Measurements from ENCODE around the gene LMF1. TPM values are rescaled to one million over a fixed set of nuclear protein-coding genes. Genes with fewer than 3 reads are reported as not detected.

LMF1 gene
- total RNA-seq, 1 donor from 2014 or later, result 16.0 TPM

DNA sequence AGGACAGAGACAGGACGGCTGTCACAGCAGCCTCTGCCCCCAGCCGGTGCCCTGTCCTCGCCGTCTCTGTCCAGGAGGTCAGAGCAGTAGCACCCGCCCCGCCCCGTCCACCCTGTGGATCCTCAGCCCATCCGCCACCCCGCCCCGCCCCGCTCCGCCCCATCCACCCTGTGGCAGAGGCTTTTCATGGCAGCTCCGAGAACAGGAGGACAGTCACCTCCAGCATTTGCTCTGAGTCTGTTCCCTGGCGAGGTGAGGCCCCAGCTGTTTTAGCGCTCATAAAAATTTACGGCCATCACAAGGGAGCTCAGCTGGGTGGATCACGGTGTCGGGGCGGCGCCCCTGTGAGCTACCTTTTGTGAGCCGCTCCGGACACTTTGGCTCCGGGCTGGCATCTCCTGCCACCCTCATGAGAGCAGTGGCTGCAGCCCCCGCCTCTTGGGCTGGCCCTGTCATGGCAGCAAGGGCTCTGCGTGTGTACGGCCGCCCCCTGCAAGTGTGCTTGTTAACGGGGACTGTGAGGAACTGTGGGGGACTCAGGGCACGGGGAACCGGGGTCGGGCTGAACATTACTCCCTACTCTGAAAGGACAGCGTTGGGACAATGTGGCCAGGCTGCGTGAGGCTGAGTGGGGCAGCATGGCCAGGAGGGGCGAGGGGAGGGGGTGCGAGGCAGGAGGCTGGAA, 138.0 kb downstream of the LMF1 start:
- Mint-ChIP-seq H3K9me3 (peaks cover 3% of the 10 kb centered on the region), H3K4me3 (no peak overlapping the region), H3K36me3 (ENCODE audit: low read depth) (peaks cover 4% of the 10 kb centered on the region), H3K4me1 (no peaks in the 10 kb centered on the region), H3K27ac (ENCODE audit: unreplicated experiment) (no peak overlapping the region), H3K27me3 (ENCODE audit: low read depth) (peaks cover 9% of the 10 kb centered on the region)
- DNase-seq (ENCODE audit: low read depth, low spot score), result no peak
- no peak for TF ChIP-seq CTCF (conservative IDR thresholded peaks at IDR 0.05)

GRCh38 chr16:831571-832413, 139.0 kb downstream of the LMF1 start:
- no peak for TF ChIP-seq CTCF (conservative IDR thresholded peaks at IDR 0.05)
- no peak for DNase-seq (ENCODE audit: low read depth, low spot score)
- Mint-ChIP-seq H3K36me3 (ENCODE audit: low read depth) (peaks cover 4% of the 10 kb centered on the region), H3K27ac (ENCODE audit: unreplicated experiment) (no peak overlapping the region), H3K4me3 (no peak overlapping the region), H3K4me1 (no peaks in the 10 kb centered on the region), H3K9me3 (peaks cover 3% of the 10 kb centered on the region), H3K27me3 (ENCODE audit: low read depth) (peaks cover 11% of the 10 kb centered on the region)

DNA sequence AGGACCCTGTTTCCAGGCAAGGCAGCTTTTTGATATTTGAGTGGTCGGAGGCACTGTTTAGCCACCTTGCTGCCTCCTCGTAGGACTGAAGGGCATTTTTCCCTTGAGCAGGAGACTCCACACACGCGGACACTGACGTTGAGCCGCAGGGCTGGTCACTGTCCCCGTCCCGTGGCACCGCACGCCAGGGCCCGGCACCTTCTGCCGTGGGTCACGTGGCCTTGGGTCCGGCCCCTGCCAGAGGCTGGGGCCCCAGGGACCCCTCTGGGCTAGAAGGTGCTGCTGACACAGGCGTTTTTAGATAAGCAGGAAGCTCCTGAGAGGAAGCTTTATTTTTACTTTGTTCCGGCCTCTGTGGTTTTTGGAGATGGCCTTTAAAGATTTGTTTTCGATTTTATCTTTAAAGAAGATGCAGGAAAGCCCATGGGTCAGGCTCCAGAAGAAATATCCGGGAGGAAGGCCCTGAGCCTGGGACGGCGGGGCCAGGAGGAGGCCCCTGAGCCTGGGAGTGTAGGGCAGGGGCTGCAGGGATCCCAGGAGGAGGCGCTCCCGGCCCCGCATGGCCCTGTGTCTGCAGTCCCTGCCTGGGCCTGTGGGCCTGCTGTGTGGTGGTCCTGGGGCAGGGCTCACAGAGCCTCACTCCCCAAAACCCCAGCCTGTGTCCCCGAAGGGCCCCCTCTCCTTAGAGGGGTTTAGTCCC, 139.8 kb downstream of the LMF1 start:
- no peak for DNase-seq (ENCODE audit: low read depth, low spot score)
- TF ChIP-seq CTCF (conservative IDR thresholded peaks at IDR 0.05), result no peak
- Mint-ChIP-seq H3K4me1 (no peaks in the 10 kb centered on the region), H3K27ac (ENCODE audit: unreplicated experiment) (no peak overlapping the region), H3K27me3 (ENCODE audit: low read depth) (peaks cover 12% of the 10 kb centered on the region), H3K36me3 (ENCODE audit: low read depth) (no peaks in the 10 kb centered on the region), H3K9me3 (no peaks in the 10 kb centered on the region), H3K4me3 (no peak overlapping the region)

- no peaks in the 10 kb centered on the region for H3K4me1 Mint-ChIP-seq
- H3K27me3 Mint-ChIP-seq (ENCODE audit: low read depth), result peaks cover 18% of the 10 kb centered on the region
Measured at GRCh38 chr16:830107-830870, 140.5 kb downstream of the LMF1 start.

More at GRCh38 chr16:830107-830870, 140.5 kb downstream of the LMF1 start:
- Mint-ChIP-seq H3K36me3 (ENCODE audit: low read depth) (no peaks in the 10 kb centered on the region), H3K4me3 (no peak overlapping the region), H3K9me3 (no peaks in the 10 kb centered on the region), H3K27ac (ENCODE audit: unreplicated experiment) (no peak overlapping the region)
- TF ChIP-seq CTCF (conservative IDR thresholded peaks at IDR 0.05), result no peak
- no peak for DNase-seq (ENCODE audit: low read depth, low spot score)
